ENCODE measurements around the gene FUBP3. TPM values are rescaled to one million over a fixed set of nuclear protein-coding genes. Genes with fewer than 3 reads are reported as not detected.
A peak's percentile ranks its signal among the peaks of the same experiment; 100 is the strongest.

FUBP3 gene
- total RNA-seq, 1 donor from 2014 or later, result 50.6 TPM

DNA sequence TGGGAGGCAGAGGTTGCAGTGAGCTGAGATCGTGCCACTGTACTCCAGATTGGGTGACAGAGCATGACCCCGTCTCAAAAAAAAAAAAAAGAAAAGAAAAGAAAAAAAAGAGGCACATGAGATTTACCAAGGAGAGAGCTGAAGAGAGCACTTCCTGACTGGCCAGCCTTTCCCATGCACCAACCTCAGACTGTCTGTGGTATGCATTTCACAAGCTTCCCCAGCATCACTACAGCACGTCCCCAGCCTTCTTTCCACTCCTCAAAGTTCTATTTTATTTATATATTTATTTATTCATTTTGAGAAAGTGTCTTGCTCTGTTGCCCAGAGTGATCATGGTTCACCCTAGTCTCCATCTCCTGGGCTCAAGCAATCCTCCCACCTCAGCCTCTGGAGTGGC, 13.6 kb upstream of the FUBP3 start:
- intact Hi-C loops (cut with micrococcal nuclease), result no loop called here
- Mint-ChIP-seq H3K27ac (no peak overlapping the region), H3K36me3 (ENCODE audit: low read depth) (no peaks in the 10 kb centered on the region), H3K4me1 (ENCODE audit: low read depth) (no peaks in the 10 kb centered on the region), H3K27me3 (ENCODE audit: low read depth) (no peaks in the 10 kb centered on the region), H3K4me3 (ENCODE audit: low read depth) (no peak overlapping the region), H3K9me3 (no peaks in the 10 kb centered on the region)
- no peak for DNase-seq (ENCODE audit: low spot score)

DNA sequence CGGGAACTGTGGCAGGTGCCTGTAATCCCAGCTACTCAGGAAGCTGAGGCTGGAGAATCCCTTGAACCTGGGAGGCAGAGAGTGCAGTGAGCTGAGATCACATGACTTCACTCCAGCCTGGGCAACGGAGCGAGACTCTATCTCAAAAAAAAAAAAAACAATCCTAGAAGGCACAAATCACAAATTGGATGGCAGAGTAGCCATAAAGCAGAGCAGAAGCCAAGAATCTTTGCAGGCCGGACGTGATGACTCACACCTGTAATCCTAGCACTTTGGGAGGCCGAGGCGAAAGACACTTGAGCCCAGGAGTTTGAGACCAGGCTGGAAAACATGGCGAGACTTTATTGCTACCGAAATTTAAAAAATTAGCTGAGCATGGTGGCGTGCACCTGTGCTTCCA, 9.2 kb upstream of the FUBP3 start:
- Mint-ChIP-seq H3K27me3 (ENCODE audit: low read depth) (no peaks in the 10 kb centered on the region), H3K4me1 (ENCODE audit: low read depth) (no peaks in the 10 kb centered on the region), H3K4me3 (ENCODE audit: low read depth) (no peak overlapping the region), H3K9me3 (no peaks in the 10 kb centered on the region), H3K36me3 (ENCODE audit: low read depth) (no peaks in the 10 kb centered on the region), H3K27ac (no peak overlapping the region)
- DNase-seq (ENCODE audit: low spot score), result no peak
- intact Hi-C loops (cut with micrococcal nuclease), result no loop called here

DNA sequence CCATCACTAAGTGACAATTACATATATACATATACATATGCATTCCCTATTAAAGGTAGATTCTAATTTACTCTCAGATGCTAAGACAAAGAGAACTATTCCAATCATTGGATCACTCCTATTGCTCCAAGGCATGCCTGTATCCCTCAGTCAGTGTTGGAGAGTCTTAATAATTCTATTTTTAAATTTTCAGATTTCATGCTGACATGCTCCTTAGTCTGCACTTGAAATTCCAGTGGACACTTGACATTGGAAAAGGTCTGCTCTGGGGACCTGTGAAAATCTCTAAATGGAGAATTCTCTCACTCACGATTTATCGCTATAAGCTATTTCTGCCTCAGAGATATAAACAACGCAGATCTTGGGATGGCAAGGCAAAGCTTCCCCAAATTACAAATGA, 3.9 kb upstream of the FUBP3 start:
- Mint-ChIP-seq H3K9me3 (no peaks in the 10 kb centered on the region), H3K27ac (no peak overlapping the region), H3K4me1 (ENCODE audit: low read depth) (peaks cover 16% of the 10 kb centered on the region), H3K4me3 (ENCODE audit: low read depth) (no peak overlapping the region), H3K36me3 (ENCODE audit: low read depth) (no peaks in the 10 kb centered on the region), H3K27me3 (ENCODE audit: low read depth) (peaks cover 6% of the 10 kb centered on the region)
- intact Hi-C loops (cut with micrococcal nuclease), result no loop called here
- DNase-seq (ENCODE audit: low spot score), result no peak

DNA sequence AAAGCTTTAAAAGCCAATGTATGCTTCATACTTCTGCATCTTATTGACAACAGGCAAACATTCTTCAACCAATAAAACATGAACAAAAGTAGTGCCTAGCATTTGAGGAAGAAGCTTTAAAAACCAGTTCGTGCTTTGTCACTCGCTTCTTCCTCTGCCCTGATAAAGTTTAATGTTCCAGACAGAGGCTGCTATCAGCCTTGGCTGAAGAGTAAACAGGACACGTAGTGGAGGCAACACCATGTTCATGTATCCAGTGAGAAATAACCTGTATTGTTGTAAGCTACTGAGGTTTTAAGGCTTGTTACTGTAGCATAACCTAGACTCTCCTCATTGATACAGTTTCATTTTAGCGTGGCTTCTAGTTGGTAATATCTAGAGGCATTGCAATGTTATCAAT, 3.2 kb upstream of the FUBP3 start:
- no peak overlapping the region for H3K27ac Mint-ChIP-seq

DNA sequence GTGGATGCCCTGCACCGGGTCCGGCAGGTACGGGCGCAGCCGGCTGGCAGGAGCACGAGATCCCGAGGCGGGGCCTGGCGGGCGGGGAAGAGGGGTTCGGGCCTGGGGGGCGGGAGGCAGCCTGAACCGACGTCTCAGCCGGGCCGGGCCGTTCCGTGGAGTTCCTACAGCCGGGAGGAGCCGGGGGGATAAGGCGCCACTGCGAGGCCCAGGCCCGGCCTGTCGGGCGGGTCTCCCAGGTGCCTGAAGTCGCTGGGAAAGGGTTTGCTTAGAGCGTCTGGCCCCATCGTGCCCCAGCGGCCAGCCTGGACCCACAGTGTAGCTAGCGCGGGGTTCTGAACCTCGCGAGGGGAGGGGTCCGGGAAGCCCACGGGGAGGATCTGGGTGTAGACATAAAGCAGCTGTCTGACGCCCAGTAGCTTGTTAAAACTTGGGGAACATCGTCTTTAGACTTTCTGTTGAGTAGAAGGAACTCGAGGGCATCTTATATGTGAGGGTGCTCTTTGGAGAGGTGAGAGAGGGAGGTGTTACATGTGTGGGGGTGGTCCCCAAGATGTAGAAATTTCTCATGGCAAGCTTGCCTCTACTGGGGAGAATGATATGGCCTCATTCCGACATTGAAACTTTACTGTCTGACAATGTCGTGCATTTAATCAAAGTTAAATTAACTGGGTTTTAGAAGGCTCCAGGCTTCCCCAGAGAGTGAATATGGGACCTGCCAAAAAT, 524 bp downstream of the FUBP3 start:
- Mint-ChIP-seq H3K27me3 (ENCODE audit: low read depth) (peaks cover 6% of the 10 kb centered on the region), H3K27ac (peak overlapping the region; percentile 68), H3K4me3 (ENCODE audit: low read depth) (peak overlapping the region; percentile 89), H3K36me3 (ENCODE audit: low read depth) (peaks cover 15% of the 10 kb centered on the region), H3K9me3 (no peaks in the 10 kb centered on the region), H3K4me1 (ENCODE audit: low read depth) (peaks cover 30% of the 10 kb centered on the region)
- no peak for DNase-seq (ENCODE audit: low spot score)
- intact Hi-C loops (cut with micrococcal nuclease), result loop anchor here (10.0 kb wide), 1 partner anchor 105 kb away; no protein-coding TSS in a partner anchor

More for the DNA sequence above, 3.2 kb upstream of the FUBP3 start:
- no peak overlapping the region for H3K4me3 Mint-ChIP-seq (ENCODE audit: low read depth)
- no peaks in the 10 kb centered on the region for H3K9me3 Mint-ChIP-seq
- peaks cover 23% of the 10 kb centered on the region for H3K4me1 Mint-ChIP-seq (ENCODE audit: low read depth)
- peaks cover 6% of the 10 kb centered on the region for H3K27me3 Mint-ChIP-seq (ENCODE audit: low read depth)
- peaks cover 5% of the 10 kb centered on the region for H3K36me3 Mint-ChIP-seq (ENCODE audit: low read depth)
- intact Hi-C loops (cut with micrococcal nuclease), result no loop called here
- DNase-seq (ENCODE audit: low spot score), result no peak

DNA sequence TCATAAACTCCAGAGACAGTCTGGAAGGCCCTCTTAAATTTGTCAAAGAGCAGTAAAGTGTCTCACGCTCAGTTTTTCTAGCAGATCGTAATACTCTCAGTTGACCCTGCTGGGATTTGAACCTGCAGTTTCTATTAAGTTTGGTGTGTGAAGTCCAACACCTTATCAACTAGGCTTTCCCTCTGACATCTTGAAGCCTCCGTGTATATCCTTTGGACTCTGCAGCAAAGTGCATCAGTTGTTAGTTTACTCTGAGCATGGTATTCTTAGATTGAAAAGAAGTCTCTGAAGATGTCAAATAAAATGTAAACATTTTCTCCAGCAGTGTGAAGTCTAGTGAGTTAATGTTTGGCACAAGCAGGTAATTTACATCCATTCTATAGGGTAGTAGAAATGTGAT, 2.4 kb downstream of the FUBP3 start:
- peaks cover 2% of the 10 kb centered on the region for H3K27me3 Mint-ChIP-seq (ENCODE audit: low read depth)
- no peak overlapping the region for H3K27ac Mint-ChIP-seq
- H3K9me3 Mint-ChIP-seq, result no peaks in the 10 kb centered on the region
- peaks cover 20% of the 10 kb centered on the region for H3K36me3 Mint-ChIP-seq (ENCODE audit: low read depth)
- intact Hi-C loops (cut with micrococcal nuclease), result loop anchor here (10.0 kb wide), 1 partner anchor 103 kb away; no protein-coding TSS in a partner anchor
- no peak overlapping the region for H3K4me3 Mint-ChIP-seq (ENCODE audit: low read depth)
- DNase-seq (ENCODE audit: low spot score), result no peak
- H3K4me1 Mint-ChIP-seq (ENCODE audit: low read depth), result peaks cover 33% of the 10 kb centered on the region

DNA sequence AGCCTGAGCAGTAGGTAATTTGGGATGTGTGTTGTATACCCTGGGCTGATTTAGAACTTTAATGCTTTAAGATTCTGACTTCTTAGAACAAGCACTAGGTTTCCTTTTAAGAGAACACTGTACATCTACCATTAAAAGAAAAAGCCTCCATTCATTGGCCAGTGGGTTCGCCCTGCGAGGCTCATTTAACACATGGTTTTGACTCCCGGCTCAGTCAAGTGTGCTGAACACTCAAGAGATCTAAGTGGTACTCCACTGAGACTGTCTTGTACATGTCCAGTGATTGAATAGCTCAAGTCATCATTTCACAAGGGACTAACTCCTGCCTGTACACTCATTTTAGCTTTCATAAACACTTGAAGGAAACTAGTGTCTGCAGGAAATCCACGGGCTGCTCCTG, 3.9 kb downstream of the FUBP3 start:
- H3K27me3 Mint-ChIP-seq (ENCODE audit: low read depth), result no peaks in the 10 kb centered on the region
- H3K4me1 Mint-ChIP-seq (ENCODE audit: low read depth), result peaks cover 31% of the 10 kb centered on the region
- no peak for DNase-seq (ENCODE audit: low spot score)
- H3K27ac Mint-ChIP-seq, result no peak overlapping the region
- no peak overlapping the region for H3K4me3 Mint-ChIP-seq (ENCODE audit: low read depth)
- H3K9me3 Mint-ChIP-seq, result no peaks in the 10 kb centered on the region
- intact Hi-C loops (cut with micrococcal nuclease), result loop anchor here (10.0 kb wide), 1 partner anchor 102 kb away; no protein-coding TSS in a partner anchor
- peaks cover 20% of the 10 kb centered on the region for H3K36me3 Mint-ChIP-seq (ENCODE audit: low read depth)

DNA sequence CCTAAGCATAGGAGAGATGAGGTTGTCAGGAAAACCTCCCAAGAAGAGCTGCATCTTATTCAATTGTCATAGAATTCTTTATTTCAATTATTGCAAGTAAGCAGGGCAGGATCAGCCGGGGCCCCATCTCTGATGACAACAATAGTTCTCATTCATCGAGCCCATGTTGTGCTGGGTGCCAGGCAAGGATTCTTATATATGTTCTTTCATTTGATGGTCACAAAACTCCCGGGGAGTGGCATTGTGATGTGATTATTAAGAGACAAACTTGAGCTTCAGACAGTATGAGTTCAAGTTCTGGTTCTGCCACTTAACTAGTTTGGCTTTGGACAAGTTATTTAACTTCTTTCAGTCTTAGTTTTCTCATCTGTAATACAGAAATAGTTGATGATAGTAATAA, 8.5 kb downstream of the FUBP3 start:
- H3K27me3 Mint-ChIP-seq (ENCODE audit: low read depth), result no peaks in the 10 kb centered on the region
- no peak overlapping the region for H3K4me3 Mint-ChIP-seq (ENCODE audit: low read depth)
- peaks cover 5% of the 10 kb centered on the region for H3K36me3 Mint-ChIP-seq (ENCODE audit: low read depth)
- peaks cover 3% of the 10 kb centered on the region for H3K4me1 Mint-ChIP-seq (ENCODE audit: low read depth)
- intact Hi-C loops (cut with micrococcal nuclease), result loop anchor here (10.0 kb wide), 1 partner anchor 97 kb away; no protein-coding TSS in a partner anchor
- no peak for DNase-seq (ENCODE audit: low spot score)
- H3K9me3 Mint-ChIP-seq, result no peaks in the 10 kb centered on the region
- no peak overlapping the region for H3K27ac Mint-ChIP-seq

DNA sequence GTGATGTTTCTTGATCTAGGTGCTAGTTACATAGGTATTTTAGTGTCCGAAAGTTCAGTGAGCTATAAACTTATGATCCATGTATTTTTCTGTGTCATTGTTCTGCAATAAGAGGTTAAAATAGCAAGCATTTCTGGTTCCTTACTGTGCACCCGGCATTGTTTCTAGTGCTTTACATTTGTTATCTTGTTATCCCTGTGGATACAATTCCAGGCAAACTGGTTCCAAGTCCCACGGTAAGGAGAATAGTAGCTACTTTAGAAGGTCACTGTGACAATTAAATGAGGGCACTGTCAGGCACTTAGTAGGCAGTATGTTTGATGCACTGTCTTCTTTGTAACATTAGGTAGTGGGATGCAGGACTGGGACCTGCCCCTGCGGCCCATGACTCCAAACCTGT, 9.0 kb downstream of the FUBP3 start:
- intact Hi-C loops (cut with micrococcal nuclease), result loop anchor here (10.0 kb wide), 1 partner anchor 96 kb away; no protein-coding TSS in a partner anchor
- H3K4me1 Mint-ChIP-seq (ENCODE audit: low read depth), result peaks cover 3% of the 10 kb centered on the region
- no peaks in the 10 kb centered on the region for H3K27me3 Mint-ChIP-seq (ENCODE audit: low read depth)
- peaks cover 5% of the 10 kb centered on the region for H3K36me3 Mint-ChIP-seq (ENCODE audit: low read depth)
- no peak for DNase-seq (ENCODE audit: low spot score)
- no peak overlapping the region for H3K27ac Mint-ChIP-seq
- no peak overlapping the region for H3K4me3 Mint-ChIP-seq (ENCODE audit: low read depth)
- H3K9me3 Mint-ChIP-seq, result no peaks in the 10 kb centered on the region

DNA sequence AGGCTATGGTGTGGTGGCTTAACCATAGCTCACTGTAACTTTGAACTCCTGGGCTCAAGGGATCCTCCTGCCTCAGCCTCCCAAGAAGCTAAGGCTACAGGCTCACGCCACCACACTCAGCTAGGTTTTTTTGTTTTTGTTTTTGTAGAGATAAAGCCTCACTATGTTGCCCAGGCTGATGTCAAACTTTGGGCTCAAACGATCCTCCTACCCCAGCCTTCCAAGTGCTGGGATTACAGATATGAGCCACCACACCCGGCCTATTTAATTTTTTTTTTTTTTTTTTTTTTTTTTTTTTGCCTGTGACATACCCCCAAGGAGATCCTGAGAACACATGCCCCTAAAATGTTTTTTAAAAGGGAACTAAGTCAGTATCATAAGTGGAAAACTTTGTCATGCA, 10.4 kb downstream of the FUBP3 start:
- Mint-ChIP-seq H3K27me3 (ENCODE audit: low read depth) (no peaks in the 10 kb centered on the region), H3K36me3 (ENCODE audit: low read depth) (peaks cover 5% of the 10 kb centered on the region), H3K9me3 (no peaks in the 10 kb centered on the region), H3K4me3 (ENCODE audit: low read depth) (no peak overlapping the region), H3K27ac (no peak overlapping the region), H3K4me1 (ENCODE audit: low read depth) (peaks cover 3% of the 10 kb centered on the region)
- DNase-seq (ENCODE audit: low spot score), result no peak
- intact Hi-C loops (cut with micrococcal nuclease), result loop anchor here (10.0 kb wide), 1 partner anchor 95 kb away; no protein-coding TSS in a partner anchor

DNA sequence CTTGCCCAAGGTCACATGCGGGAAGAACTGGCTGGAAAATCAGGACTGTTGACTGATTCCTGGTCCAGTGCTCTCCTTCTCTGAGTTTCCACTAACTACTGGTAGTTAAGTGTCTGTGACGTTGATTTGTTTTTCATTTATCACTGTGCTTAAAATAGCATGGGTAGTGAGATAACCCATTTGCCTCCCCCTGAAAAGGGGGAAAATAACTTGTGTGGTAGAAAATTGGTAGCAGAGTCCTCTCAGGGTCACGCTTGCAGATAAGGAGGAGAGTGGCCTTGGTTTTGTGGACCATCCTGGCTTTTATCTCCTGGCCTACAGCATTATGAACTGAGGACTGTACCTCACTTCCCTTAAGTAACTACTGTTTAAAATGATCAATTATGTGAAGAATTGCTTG, 10.9 kb downstream of the FUBP3 start:
- Mint-ChIP-seq H3K4me1 (ENCODE audit: low read depth) (peaks cover 1% of the 10 kb centered on the region), H3K27me3 (ENCODE audit: low read depth) (no peaks in the 10 kb centered on the region), H3K9me3 (no peaks in the 10 kb centered on the region), H3K27ac (no peak overlapping the region), H3K36me3 (ENCODE audit: low read depth) (peaks cover 3% of the 10 kb centered on the region), H3K4me3 (ENCODE audit: low read depth) (no peak overlapping the region)
- intact Hi-C loops (cut with micrococcal nuclease), result no loop called here
- DNase-seq (ENCODE audit: low spot score), result no peak

DNA sequence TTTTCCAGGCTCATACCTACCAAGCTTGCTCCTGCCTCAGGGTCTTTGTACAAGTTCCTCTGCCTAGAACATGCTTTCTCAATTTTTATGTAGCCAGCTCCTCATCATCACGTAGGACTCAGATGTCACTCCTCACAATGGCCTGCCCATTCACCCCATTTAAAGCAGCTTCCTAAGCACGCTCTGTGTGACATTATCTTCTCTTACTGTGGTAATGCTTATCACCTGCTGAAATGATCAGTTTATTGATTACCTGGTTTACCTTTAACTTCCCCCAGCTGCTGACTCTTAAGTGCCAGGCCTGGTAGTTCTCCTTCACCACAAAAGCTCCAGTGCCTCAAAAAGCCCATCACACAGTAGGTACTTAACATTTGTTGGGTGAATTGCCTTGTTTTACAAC, 13.6 kb downstream of the FUBP3 start:
- H3K36me3 Mint-ChIP-seq (ENCODE audit: low read depth), result peaks cover 20% of the 10 kb centered on the region

DNA sequence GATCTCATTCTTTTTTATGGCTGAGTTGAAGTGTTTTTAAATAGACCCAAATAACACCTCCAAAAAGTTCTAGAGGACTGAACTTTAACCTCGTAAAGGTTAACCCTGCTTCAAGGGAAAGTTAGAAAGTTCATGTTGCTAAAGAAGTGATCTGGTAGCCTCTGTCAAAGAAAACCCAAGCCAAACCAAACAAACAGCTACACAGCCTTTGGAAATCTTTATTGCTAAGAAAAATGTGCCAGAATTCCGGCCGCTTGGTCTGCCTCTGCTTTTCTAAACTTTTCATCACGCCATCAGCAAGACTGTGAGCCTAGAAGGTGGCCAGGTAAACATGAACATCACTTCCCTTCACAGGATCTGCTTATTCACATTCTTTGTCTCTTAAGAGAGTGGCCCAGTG, 17.9 kb downstream of the FUBP3 start:
- H3K27ac Mint-ChIP-seq, result no peak overlapping the region
- DNase-seq (ENCODE audit: low spot score), result no peak

More for the DNA sequence above, 13.6 kb downstream of the FUBP3 start:
- H3K27me3 Mint-ChIP-seq (ENCODE audit: low read depth), result no peaks in the 10 kb centered on the region
- no peaks in the 10 kb centered on the region for H3K4me1 Mint-ChIP-seq (ENCODE audit: low read depth)
- no peak overlapping the region for H3K4me3 Mint-ChIP-seq (ENCODE audit: low read depth)
- no peaks in the 10 kb centered on the region for H3K9me3 Mint-ChIP-seq
- no peak overlapping the region for H3K27ac Mint-ChIP-seq
- intact Hi-C loops (cut with micrococcal nuclease), result no loop called here
- no peak for DNase-seq (ENCODE audit: low spot score)

More for the DNA sequence above, 17.9 kb downstream of the FUBP3 start:
- Mint-ChIP-seq H3K9me3 (no peaks in the 10 kb centered on the region), H3K36me3 (ENCODE audit: low read depth) (peaks cover 28% of the 10 kb centered on the region), H3K4me1 (ENCODE audit: low read depth) (no peaks in the 10 kb centered on the region), H3K27me3 (ENCODE audit: low read depth) (no peaks in the 10 kb centered on the region), H3K4me3 (ENCODE audit: low read depth) (no peak overlapping the region)
- intact Hi-C loops (cut with micrococcal nuclease), result no loop called here
